Smooth muscle cell of the brain vasculature (primary cell): ENCODE results near the gene RARA.
"Not testable (repeated sequence)": the region's sequence is repeated elsewhere in the genome, so short reads cannot be mapped to it uniquely, and the experiment has no call there.

ENCODE experiments used
- DNase-seq: peaks from one replicate; pipeline ENCODE4 v3.0.0-alpha.2; 2012; ENCODE audit warnings: low read depth, low spot score

RARA gene

GRCh38 chr17:40374821-40375498 lies 66.0 kb downstream of the RARA start:
- DNase-seq, result no peak

- DNase-seq, result not testable (repeated sequence)
These were observed 66.8 kb downstream of the RARA start for GRCh38 chr17:40375786-40376185.

GRCh38 chr17:40376541-40376940 lies 67.6 kb downstream of the RARA start:
- not testable (repeated sequence) for DNase-seq

- no peak for DNase-seq
These were observed 68.9 kb downstream of the RARA start for GRCh38 chr17:40377832-40378231.

- DNase-seq, result no peak
These were observed 70.0 kb downstream of the RARA start for GRCh38 chr17:40378966-40379365.

GRCh38 chr17:40382251-40382650 lies 73.3 kb downstream of the RARA start:
- no peak for DNase-seq

- DNase-seq, result not testable (repeated sequence)
These were observed 77.6 kb downstream of the RARA start for GRCh38 chr17:40386555-40386954.

- no peak for DNase-seq
These were observed 90.2 kb downstream of the RARA start for GRCh38 chr17:40399185-40399584.

- no peak for DNase-seq
These were observed 93.7 kb downstream of the RARA start for GRCh38 chr17:40402668-40403067.

GRCh38 chr17:40404003-40404402 lies 95.0 kb downstream of the RARA start:
- DNase-seq, result no peak
